GM12878 (cell line): ENCODE data around the gene ECEL1. TPM values are rescaled to one million over a fixed set of nuclear protein-coding genes. Genes with fewer than 3 reads are reported as not detected.

Source experiments
- NR2F1 ChIP-seq: fragments of 450-650 bp; conservative IDR thresholded peaks from 2 replicates; pipeline ENCODE4 v1.6.1; 2017; ENCODE audit warnings: mild to moderate bottlenecking
- ZNF207 ChIP-seq: fragments of 450-650 bp; IDR thresholded peaks from 2 replicates; pipeline ENCODE4 v1.6.1; 2014; ENCODE audit warnings: antibody characterized with exemption, mild to moderate bottlenecking, borderline replicate concordance
- polyA plus RNA-seq, 11 experiments: library from polyadenylated mRNA; depleted of rRNA in 4 of 11; unstranded in 6 of 11; stranded (reverse) in 5 of 11; fragments of >200 nt; fragmentation: Nextera tagmentation in 4 of 11; fragmentation: Illumina TruSeq in 1 of 11; extraction: Ambion mirVana in 4 of 11; extraction: Trizol in 1 of 11; gene quantifications; 1 replicate in 1 of 11; 2 replicates in 10 of 11; pipeline versions ENCODE4 v1.2.1 to v1.2.3, GENCODE V29; 2011 to 2016; ENCODE audit warnings: inconsistent platforms in 2 of 11, missing spikeins in 2 of 11, low read depth in 1 of 11
- total RNA-seq, 4 experiments: library from RNA; depleted of rRNA in 3 of 4; stranded (reverse); fragments of >200 nt in 3 of 4; fragmentation: Illumina TruSeq in 1 of 4; extraction: Trizol in 1 of 4; gene quantifications; 2 replicates each; pipeline versions ENCODE4 v1.2.1 to v1.2.3, GENCODE V29; 2013 to 2021
- TF ChIP-seq, protein P1 (sequence below): fragments of 450-650 bp; IDR thresholded peaks from 2 replicates; pipeline ENCODE4 v1.6.1; 2018; ENCODE audit warnings: mild to moderate bottlenecking, low read depth, moderate library complexity; ENCODE audit not compliant: partially characterized antibody
- TF ChIP-seq, protein P2 (sequence below): IDR thresholded peaks from 2 replicates; pipeline ENCODE4 v1.6.1; 2012; ENCODE audit warnings: improper control_type of control experiment, low read depth, low read length; ENCODE audit not compliant: insufficient replicate concordance

Gene ECEL1
- total and polyA plus RNA-seq, 10 of the 15 experiments (the other 5 are each of a cell fraction or from before 2014, with no cell fraction given): not detected

DNA sequence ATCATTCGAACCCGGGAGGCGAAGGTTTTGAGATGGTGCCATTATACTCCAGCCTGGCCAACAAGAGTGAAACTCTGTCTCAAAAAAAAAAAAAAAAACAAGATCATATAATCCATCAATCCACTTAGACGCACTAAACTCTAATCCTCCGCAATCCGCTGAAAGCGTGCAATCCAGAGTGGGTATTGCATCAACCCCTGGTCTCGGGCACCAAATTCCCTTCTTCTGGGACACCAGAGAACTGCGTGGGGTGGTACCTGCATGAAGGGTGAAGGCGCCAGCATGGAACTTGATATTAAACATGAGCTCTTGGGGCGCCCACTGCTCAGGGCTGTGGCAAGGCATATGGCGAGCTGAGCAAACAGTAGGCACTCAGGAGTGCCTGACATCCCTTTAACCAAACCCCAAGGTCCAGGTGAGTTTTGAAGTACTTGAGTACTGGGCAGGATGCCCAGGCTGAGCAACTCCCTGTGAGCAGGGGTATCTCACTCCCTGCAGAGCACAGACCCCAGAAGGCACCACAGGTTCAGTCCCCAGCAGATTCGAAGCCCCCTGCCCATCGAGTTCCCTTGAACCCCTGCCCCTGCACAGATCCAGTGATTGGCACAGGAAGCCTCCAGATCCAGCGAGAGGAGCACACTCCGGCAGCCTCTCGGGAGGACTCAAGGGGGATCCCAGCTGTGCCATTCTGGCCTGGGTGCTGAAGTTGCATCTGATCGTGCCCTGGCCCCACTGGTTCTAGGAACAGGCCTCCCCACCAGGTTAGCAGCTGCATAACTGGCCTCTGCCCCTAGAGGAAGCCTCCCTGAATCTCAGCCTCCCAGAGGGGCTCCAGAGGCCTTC, 23.7 kb downstream of the ECEL1 start (continued):
- TF ChIP-seq, protein P1, sequence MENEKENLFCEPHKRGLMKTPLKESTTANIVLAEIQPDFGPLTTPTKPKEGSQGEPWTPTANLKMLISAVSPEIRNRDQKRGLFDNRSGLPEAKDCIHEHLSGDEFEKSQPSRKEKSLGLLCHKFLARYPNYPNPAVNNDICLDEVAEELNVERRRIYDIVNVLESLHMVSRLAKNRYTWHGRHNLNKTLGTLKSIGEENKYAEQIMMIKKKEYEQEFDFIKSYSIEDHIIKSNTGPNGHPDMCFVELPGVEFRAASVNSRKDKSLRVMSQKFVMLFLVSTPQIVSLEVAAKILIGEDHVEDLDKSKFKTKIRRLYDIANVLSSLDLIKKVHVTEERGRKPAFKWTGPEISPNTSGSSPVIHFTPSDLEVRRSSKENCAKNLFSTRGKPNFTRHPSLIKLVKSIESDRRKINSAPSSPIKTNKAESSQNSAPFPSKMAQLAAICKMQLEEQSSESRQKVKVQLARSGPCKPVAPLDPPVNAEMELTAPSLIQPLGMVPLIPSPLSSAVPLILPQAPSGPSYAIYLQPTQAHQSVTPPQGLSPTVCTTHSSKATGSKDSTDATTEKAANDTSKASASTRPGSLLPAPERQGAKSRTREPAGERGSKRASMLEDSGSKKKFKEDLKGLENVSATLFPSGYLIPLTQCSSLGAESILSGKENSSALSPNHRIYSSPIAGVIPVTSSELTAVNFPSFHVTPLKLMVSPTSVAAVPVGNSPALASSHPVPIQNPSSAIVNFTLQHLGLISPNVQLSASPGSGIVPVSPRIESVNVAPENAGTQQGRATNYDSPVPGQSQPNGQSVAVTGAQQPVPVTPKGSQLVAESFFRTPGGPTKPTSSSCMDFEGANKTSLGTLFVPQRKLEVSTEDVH: no peak
- TF ChIP-seq ZNF207: no peak
- TF ChIP-seq, protein P2, sequence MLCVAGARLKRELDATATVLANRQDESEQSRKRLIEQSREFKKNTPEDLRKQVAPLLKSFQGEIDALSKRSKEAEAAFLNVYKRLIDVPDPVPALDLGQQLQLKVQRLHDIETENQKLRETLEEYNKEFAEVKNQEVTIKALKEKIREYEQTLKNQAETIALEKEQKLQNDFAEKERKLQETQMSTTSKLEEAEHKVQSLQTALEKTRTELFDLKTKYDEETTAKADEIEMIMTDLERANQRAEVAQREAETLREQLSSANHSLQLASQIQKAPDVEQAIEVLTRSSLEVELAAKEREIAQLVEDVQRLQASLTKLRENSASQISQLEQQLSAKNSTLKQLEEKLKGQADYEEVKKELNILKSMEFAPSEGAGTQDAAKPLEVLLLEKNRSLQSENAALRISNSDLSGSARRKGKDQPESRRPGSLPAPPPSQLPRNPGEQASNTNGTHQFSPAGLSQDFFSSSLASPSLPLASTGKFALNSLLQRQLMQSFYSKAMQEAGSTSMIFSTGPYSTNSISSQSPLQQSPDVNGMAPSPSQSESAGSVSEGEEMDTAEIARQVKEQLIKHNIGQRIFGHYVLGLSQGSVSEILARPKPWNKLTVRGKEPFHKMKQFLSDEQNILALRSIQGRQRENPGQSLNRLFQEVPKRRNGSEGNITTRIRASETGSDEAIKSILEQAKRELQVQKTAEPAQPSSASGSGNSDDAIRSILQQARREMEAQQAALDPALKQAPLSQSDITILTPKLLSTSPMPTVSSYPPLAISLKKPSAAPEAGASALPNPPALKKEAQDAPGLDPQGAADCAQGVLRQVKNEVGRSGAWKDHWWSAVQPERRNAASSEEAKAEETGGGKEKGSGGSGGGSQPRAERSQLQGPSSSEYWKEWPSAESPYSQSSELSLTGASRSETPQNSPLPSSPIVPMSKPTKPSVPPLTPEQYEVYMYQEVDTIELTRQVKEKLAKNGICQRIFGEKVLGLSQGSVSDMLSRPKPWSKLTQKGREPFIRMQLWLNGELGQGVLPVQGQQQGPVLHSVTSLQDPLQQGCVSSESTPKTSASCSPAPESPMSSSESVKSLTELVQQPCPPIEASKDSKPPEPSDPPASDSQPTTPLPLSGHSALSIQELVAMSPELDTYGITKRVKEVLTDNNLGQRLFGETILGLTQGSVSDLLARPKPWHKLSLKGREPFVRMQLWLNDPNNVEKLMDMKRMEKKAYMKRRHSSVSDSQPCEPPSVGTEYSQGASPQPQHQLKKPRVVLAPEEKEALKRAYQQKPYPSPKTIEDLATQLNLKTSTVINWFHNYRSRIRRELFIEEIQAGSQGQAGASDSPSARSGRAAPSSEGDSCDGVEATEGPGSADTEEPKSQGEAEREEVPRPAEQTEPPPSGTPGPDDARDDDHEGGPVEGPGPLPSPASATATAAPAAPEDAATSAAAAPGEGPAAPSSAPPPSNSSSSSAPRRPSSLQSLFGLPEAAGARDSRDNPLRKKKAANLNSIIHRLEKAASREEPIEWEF: no peak
- TF ChIP-seq NR2F1: no peak
